NOMO-1 (cell line): ENCODE measurements around the gene ZBTB4.

Experiments
- DNase-seq, 2 experiments: peaks; one replicate each; lab custom pipeline; 2025; ENCODE audit not compliant: unreplicated experiment in 2 of 2; lab: John Stamatoyannopoulos, UW

ZBTB4 gene

GRCh38 chr17:7442142-7442541 is 37.3 kb downstream of the ZBTB4 start:
- no peak for DNase-seq

DNA sequence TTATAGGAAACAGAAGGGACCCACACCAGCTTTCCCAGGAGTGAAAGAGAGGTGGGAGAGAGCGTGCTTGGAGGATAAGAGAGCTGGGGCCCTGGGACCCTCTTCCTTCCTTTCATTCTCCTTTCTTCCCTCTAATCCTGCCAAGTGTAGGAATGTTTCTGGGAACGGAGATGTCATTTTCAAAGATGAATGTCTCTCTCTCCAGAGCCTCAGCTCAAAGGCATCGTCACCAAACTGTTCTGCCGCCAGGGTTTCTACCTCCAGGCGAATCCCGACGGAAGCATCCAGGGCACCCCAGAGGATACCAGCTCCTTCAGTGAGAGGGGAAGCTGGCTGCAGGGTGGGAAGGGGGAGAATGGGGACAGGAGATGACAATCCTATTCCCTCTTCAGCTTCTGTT is 38.2 kb downstream of the ZBTB4 start:
- DNase-seq = no peak

DNA sequence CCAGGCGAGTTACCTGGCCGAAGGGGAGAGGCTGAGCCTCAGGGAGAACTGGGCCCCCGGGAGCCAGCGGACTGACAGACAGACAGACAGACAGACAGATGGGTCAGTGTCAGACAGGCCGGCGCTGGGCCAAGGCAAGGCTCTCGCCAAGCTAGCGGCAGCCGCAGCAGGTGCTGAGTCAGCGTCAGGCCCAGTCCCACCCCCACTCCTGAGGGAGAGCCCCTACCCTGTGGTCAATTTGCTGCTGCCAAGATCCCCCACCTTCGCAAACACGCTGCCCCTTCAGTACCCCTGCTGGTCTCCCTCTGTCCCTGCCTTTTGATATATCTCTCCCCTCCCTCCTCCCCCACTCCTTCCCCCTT is 38.6 kb downstream of the ZBTB4 start:
- no peak for DNase-seq

DNA sequence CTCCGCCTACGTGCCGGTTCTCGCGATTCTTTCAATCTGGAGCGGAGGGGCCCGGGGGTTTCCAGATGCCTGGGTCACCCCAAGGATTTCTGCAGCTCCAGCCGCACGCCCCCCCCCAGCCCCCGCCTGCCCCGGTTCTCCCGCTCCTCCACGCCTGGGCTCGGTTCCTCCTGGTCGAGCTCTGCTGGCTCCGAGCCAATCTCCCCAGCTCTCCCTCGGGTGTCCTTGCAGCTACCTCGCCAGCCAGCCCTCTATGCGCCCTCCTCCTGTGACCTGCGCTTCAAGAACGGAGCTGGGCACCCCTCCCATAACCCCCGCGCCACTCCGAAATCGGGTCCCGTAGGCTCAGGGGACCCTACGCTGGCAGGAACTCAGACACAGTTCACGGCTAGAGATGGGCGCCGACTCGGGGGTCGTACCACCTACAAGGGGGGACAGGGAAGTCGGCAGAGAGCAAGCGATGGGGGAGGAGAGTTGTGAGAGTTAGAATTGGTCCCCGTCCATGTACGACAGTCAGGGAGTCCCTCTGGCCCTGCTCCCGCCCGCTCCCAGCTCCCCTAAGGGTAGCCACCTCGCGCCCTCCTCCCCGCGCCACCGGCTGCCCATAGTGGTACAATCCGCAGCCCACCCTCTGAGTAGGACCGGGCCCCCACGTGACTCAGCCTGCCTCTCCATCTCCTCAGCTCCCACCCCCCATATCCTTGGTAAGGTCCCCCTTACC is 39.2 kb downstream of the ZBTB4 start:
- DNase-seq = no peak

DNA sequence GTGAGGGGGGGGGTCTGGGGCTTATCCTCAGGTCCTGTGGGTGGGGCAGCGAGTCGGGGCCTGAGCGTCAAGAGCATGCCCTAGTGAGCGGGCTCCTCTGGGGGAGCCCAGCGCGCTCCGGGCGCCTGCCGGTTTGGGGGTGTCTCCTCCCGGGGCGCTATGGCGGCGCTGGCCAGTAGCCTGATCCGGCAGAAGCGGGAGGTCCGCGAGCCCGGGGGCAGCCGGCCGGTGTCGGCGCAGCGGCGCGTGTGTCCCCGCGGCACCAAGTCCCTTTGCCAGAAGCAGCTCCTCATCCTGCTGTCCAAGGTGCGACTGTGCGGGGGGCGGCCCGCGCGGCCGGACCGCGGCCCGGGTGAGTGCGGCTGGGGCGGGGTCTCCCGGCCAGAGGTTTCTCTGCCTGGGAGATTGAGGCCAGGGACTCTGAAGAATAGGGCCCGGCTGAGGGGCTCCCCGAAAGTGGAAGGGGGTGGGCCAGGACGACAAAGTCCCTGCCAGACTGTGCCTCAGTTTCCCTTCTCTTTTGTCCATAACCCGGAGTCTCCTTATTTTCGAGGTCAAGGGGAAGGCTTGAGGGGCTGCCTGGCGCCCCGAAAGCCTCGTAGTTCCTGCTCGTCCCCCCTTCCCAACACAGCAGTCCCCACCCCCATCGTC is 39.8 kb downstream of the ZBTB4 start, which contains the start of gene FGF11:
Gene FGF11, plus strand, starts transcription at position 51 of the 651 bp plus-strand sequence. Its CDS starts 109 bp downstream, at position 160.
- DNase-seq = no peak

DNA sequence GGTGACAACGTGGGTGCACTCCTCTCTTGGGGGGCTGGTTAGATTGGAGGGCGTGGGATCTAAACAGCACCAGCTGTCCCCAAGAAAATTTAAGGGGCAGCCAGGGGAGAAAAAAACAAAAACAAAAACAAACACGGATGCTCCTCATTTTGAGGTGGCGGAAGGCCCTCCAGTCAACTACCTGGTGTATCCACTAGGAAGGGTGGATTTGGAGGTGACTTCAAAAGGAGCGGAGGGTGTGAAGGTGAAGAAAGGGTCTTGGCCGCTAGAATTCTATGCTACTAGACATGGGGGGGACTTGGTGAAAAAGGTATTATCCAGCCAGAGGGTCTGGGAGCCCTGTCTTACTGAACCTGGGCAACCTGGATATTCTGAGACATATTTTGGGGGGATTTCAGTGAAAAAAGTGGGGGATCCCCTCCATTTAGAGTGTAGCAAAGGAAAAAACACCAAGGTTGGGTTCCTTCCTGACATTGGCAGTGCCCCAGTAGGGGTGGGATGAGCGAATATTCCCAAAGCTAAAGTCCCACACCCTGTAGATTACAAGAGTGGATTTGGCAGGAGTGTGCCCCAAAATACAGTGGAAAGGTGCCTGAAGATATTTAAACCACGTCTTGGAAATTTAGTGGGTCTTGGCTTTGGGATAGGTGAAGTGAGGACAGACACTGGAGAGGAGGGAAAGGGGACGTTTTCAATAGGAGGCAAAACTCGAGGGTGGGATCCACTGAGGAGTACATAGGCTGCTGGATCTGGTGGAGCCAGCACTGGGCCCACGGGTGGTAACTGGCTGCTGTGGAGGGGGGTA is 40.6 kb downstream of the ZBTB4 start:
- no peak for DNase-seq

DNA sequence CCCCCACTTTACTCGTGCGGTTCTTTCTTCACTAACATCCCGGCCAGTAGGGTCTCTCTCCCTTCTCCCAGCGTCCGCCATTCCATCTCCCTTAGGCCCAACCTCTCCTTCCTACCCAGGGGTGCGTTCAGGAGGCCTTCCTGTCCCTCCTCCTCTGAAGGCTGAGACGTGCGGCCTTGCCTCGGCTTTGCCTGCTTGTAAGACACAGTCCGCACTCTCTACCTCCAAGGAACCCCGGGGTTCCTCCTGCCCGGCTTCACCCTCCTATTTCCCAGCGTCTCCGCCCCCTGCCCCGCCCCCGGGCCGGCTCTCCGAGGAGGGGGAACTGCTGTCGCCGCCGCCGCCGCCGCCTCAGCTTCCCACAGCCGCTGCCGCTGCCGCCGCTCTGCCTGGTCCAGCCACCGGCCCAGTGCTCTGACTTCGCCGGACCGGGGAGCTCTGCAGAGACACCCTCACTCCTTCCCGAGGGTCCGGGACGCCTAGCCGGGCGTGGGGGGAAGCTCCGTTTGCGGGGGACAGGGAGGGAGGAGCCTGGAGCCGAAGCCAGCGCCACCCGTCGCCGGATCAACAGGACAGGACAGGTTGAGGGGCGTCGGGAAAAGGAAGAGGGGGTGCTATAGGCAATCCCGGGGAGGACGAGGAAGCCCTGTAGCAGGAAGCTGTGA is 41.3 kb downstream of the ZBTB4 start:
- peak; percentile 39 to 49 for DNase-seq

GRCh38 chr17:7437369-7437863 is 42.0 kb downstream of the ZBTB4 start:
- no peak for DNase-seq

- DNase-seq = peak; percentile 77 to 85
Observed at GRCh38 chr17:7436556-7437368, 42.7 kb downstream of the ZBTB4 start.

- peak; percentile 69 to 74 for DNase-seq
Observed at GRCh38 chr17:7435676-7436555, 43.5 kb downstream of the ZBTB4 start.

GRCh38 chr17:7432296-7432695 is 47.1 kb downstream of the ZBTB4 start:
- DNase-seq = no peak

GRCh38 chr17:7431231-7431630 is 48.2 kb downstream of the ZBTB4 start:
- no peak for DNase-seq

GRCh38 chr17:7429722-7430121 is 49.7 kb downstream of the ZBTB4 start:
- no peak for DNase-seq

GRCh38 chr17:7428557-7428956 is 50.9 kb downstream of the ZBTB4 start, which contains the start of gene SPEM3:
Gene SPEM3, plus strand, starts transcription at chr17:7428857. Its CDS starts 46 bp downstream, at chr17:7428903.
- no peak for DNase-seq

DNA sequence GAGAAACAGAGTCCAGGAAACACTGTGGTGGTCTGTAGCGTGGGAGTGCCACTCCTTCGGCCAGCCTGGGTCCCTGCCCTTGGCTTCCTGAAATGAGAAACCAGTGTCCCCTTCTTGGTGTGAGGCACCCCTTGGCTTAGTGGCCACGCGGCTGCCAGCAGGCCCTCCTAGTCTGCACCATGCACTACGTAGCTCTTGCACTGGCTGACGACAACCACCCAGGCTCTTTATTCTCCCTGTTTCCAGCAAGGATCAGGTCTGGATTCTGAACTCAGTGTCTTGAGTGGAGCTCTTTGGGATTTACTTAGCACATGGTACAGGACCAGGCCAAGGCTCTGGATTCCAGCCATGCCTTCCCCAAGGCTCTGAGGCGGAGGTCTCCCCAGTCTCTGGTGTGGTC is 51.9 kb downstream of the ZBTB4 start:
- no peak for DNase-seq

GRCh38 chr17:7426896-7427489 is 52.4 kb downstream of the ZBTB4 start:
- no peak for DNase-seq

DNA sequence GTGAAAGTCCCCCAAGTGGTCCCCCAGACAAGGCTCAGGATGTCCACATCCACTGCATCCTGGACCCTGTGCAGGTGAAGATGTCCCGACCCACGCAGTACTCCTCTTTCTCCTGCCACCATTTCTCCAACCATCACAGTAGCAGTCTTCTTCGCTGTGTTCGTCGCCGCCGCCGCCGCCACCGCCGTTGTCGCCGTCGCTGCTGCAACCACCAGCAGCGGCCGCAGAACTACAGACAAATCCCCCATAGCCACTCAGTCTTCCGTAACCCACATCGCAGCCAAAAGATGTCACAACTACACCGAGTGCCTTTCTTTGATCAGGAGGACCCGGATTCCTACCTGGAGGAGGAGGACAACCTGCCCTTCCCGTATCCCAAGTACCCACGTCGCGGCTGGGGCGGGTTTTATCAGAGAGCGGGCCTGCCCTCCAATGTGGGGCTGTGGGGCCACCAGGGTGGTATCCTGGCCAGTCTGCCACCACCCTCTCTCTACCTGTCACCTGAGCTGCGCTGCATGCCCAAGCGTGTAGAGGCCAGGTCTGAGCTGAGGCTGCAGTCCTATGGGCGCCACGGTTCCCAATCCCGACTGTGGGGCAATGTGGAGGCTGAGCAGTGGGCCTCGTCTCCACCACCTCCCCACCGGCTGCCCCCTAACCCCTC is 53.1 kb downstream of the ZBTB4 start:
- DNase-seq = no peak

- no peak for DNase-seq
Observed at GRCh38 chr17:7425756-7426155, 53.7 kb downstream of the ZBTB4 start.
